Endodermal cell (in vitro differentiated cells): ENCODE measurements around the gene TTBK1. TPM values are rescaled to one million over a fixed set of nuclear protein-coding genes. Genes with fewer than 3 reads are reported as not detected.

Source experiments
- DNase-seq: peaks from one replicate; pipeline ENCODE4 v3.0.0-alpha.2; 2017
- H3K27ac ChIP-seq: 2 replicates; pipeline ENCODE4 v1.5.1; 2013; ENCODE audit warnings: mild to moderate bottlenecking, low read depth, low read length, moderate library complexity
- H3K27me3 ChIP-seq: 2 replicates; pipeline ENCODE4 v1.6.1; 2013; ENCODE audit warnings: mild to moderate bottlenecking, low read length, moderate library complexity; ENCODE audit not compliant: insufficient read depth, control insufficient read depth, poor library complexity, severe bottlenecking
- H3K36me3 ChIP-seq: 2 replicates; pipeline ENCODE4 v1.7.0; 2013; ENCODE audit warnings: mild to moderate bottlenecking, low read length, moderate library complexity; ENCODE audit not compliant: control insufficient read depth, insufficient read depth
- H3K4me1 ChIP-seq: one replicate; pipeline ENCODE4 v1.7.0; 2013; ENCODE audit warnings: low read length; ENCODE audit not compliant: control insufficient read depth, insufficient read depth
- H3K4me3 ChIP-seq: 2 replicates; pipeline ENCODE4 v1.5.1; 2013; ENCODE audit warnings: mild to moderate bottlenecking, low read length, moderate library complexity
- H3K9ac ChIP-seq: 2 replicates; pipeline ENCODE4 v1.6.1; 2013; ENCODE audit warnings: mild to moderate bottlenecking, low read length, moderate library complexity; ENCODE audit not compliant: poor library complexity, severe bottlenecking; ENCODE audit errors: extremely low read depth
- H3K9me3 ChIP-seq: 2 replicates; pipeline ENCODE4 v1.6.1; 2013; ENCODE audit warnings: mild to moderate bottlenecking, low read length, moderate library complexity; ENCODE audit not compliant: control insufficient read depth
- H3K27ac Mint-ChIP-seq: 2 replicates; pipeline ENCODE4 v1.8.0; 2020; ENCODE audit warnings: mixed read lengths
- H3K27me3 Mint-ChIP-seq: 2 replicates; pipeline ENCODE4 v1.8.0; 2021; ENCODE audit warnings: mild to moderate bottlenecking, mixed read lengths; ENCODE audit not compliant: insufficient read depth
- H3K36me3 Mint-ChIP-seq: 2 replicates; pipeline ENCODE4 v1.8.0; 2020; ENCODE audit warnings: low read depth, mixed read lengths
- H3K4me1 Mint-ChIP-seq: 2 replicates; pipeline ENCODE4 v1.8.0; 2020; ENCODE audit warnings: mixed read lengths
- H3K4me3 Mint-ChIP-seq: 2 replicates; pipeline ENCODE4 v1.8.0; 2020; ENCODE audit warnings: mild to moderate bottlenecking, moderate library complexity, mixed read lengths
- H3K9me3 Mint-ChIP-seq: 2 replicates; pipeline ENCODE4 v1.8.0; 2020; ENCODE audit warnings: mild to moderate bottlenecking, mixed read lengths
- CTCF ChIP-seq: fragments of 200-600 bp; sonication (generic); conservative IDR thresholded peaks from 2 replicates; pipeline ENCODE4 v1.5.0; 2021; ENCODE audit warnings: antibody characterized with exemption, mild to moderate bottlenecking
- WGBS, 2 experiments: methylation state at CpG; one replicate each; pipeline versions ENCODE4 v1.1.5 to v1.1.7; 2013; ENCODE audit warnings: missing lambda C conversion rate in 2 of 2, mixed read lengths in 1 of 2; ENCODE audit not compliant: insufficient coverage in 1 of 2, insufficient read length in 1 of 2; 5-methylcytosine and 5-hydroxymethylcytosine counted together
- total RNA-seq, 2 donors: library from RNA; stranded (reverse); fragmentation: NEBNext Ultra II Directional in 1 of 2; extraction: Animal tissue kit (Norgen Biotek cat#: 25700) in 1 of 2; gene quantifications; 2 replicates in 1 of 2; 3 replicates in 1 of 2; pipeline ENCODE4 v1.2.1, GENCODE V29; 2021

Gene TTBK1
- total RNA-seq, 2 donors from 2014 or later, result 0.62 TPM

- peaks cover 14% of the 10 kb centered on the region for H3K36me3 Mint-ChIP-seq
- Histone ChIP-seq H3K4me1 (no peaks in the 10 kb centered on the region), H3K27me3 (no peaks in the 10 kb centered on the region), H3K27ac (no peak overlapping the region), H3K9me3 (no peaks in the 10 kb centered on the region), H3K4me3 (no peak overlapping the region), H3K9ac (no peak overlapping the region), H3K36me3 (no peaks in the 10 kb centered on the region)
- whole genome bisulfite sequencing, 2 experiments, result 93 to 95% methylated on average over 6 of the region's 6 CpGs
- H3K9me3 Mint-ChIP-seq, result no peaks in the 10 kb centered on the region
- no peak for DNase-seq
- no peaks in the 10 kb centered on the region for H3K27me3 Mint-ChIP-seq
- no peak overlapping the region for H3K27ac Mint-ChIP-seq
- H3K4me1 Mint-ChIP-seq, result no peaks in the 10 kb centered on the region
- no peak for TF ChIP-seq CTCF
- H3K4me3 Mint-ChIP-seq, result no peak overlapping the region
Observed at GRCh38 chr6:43199912-43200311, 43.4 kb upstream of the TTBK1 start.

- 80 to 96% methylated on average over 2 to 6 of the region's 6 CpGs for WGBS, 2 experiments
- no peak overlapping the region for H3K27ac ChIP-seq
- no peaks in the 10 kb centered on the region for H3K27me3 Mint-ChIP-seq
- H3K4me3 ChIP-seq, result no peak overlapping the region
- H3K36me3 Mint-ChIP-seq, result peaks cover 14% of the 10 kb centered on the region
- no peaks in the 10 kb centered on the region for H3K4me1 ChIP-seq
- no peaks in the 10 kb centered on the region for H3K27me3 ChIP-seq
- H3K9ac ChIP-seq, result no peak overlapping the region
- DNase-seq, result no peak
- TF ChIP-seq CTCF, result no peak
- H3K9me3 ChIP-seq, result no peaks in the 10 kb centered on the region
- H3K36me3 ChIP-seq, result no peaks in the 10 kb centered on the region
- no peaks in the 10 kb centered on the region for H3K9me3 Mint-ChIP-seq
- no peak overlapping the region for H3K4me3 Mint-ChIP-seq
- no peak overlapping the region for H3K27ac Mint-ChIP-seq
- no peaks in the 10 kb centered on the region for H3K4me1 Mint-ChIP-seq
Observed at GRCh38 chr6:43200541-43200940, 42.7 kb upstream of the TTBK1 start.

- DNase-seq, result no peak
- no peaks in the 10 kb centered on the region for H3K27me3 ChIP-seq
- H3K9ac ChIP-seq, result no peak overlapping the region
- WGBS, 2 experiments, result 87 to 96% methylated on average over 5 of the region's 5 CpGs
- no peaks in the 10 kb centered on the region for H3K36me3 ChIP-seq
- no peak overlapping the region for H3K27ac ChIP-seq
- H3K4me3 ChIP-seq, result no peak overlapping the region
- H3K9me3 Mint-ChIP-seq, result no peaks in the 10 kb centered on the region
- no peak overlapping the region for H3K4me3 Mint-ChIP-seq
- no peak overlapping the region for H3K27ac Mint-ChIP-seq
- no peaks in the 10 kb centered on the region for H3K9me3 ChIP-seq
- no peak for TF ChIP-seq CTCF
- H3K36me3 Mint-ChIP-seq, result peaks cover 14% of the 10 kb centered on the region
- no peaks in the 10 kb centered on the region for H3K4me1 Mint-ChIP-seq
- no peaks in the 10 kb centered on the region for H3K27me3 Mint-ChIP-seq
- no peaks in the 10 kb centered on the region for H3K4me1 ChIP-seq
Observed at GRCh38 chr6:43202451-43202850, 40.8 kb upstream of the TTBK1 start.
